NCI-H2107 (cell line): ENCODE data around the gene ZBTB20.
A peak's percentile ranks its signal among the peaks of the same experiment; 100 is the strongest.

Experiments
- DNase-seq: peaks from one replicate; lab custom pipeline; 2025; lab: John Stamatoyannopoulos, UW

Gene ZBTB20

GRCh38 chr3:115089481-115089880 lies 57.6 kb downstream of the ZBTB20 start:
- no peak for DNase-seq

- no peak for DNase-seq
Observed at GRCh38 chr3:115087512-115087911, 59.6 kb downstream of the ZBTB20 start.

- DNase-seq: no peak
Observed at GRCh38 chr3:115086344-115086743, 60.7 kb downstream of the ZBTB20 start.

- DNase-seq: no peak
Observed at GRCh38 chr3:115085197-115085865, 61.8 kb downstream of the ZBTB20 start.

- no peak for DNase-seq
Observed at GRCh38 chr3:115084686-115085085, 62.4 kb downstream of the ZBTB20 start.

- no peak for DNase-seq
Observed at GRCh38 chr3:115082260-115082659, 64.8 kb downstream of the ZBTB20 start.

GRCh38 chr3:115081444-115081843 lies 65.6 kb downstream of the ZBTB20 start:
- DNase-seq: no peak

- no peak for DNase-seq
Observed at GRCh38 chr3:115077501-115078250, 69.4 kb downstream of the ZBTB20 start.

GRCh38 chr3:115074502-115074901 lies 72.6 kb downstream of the ZBTB20 start:
- DNase-seq: no peak

- no peak for DNase-seq
Observed at GRCh38 chr3:115072265-115073021, 74.6 kb downstream of the ZBTB20 start.

- no peak for DNase-seq
Observed at GRCh38 chr3:115071601-115072000, 75.5 kb downstream of the ZBTB20 start.

- DNase-seq: no peak
Observed at GRCh38 chr3:115071166-115071565, 75.9 kb downstream of the ZBTB20 start.

GRCh38 chr3:115068799-115069198 lies 78.3 kb downstream of the ZBTB20 start:
- no peak for DNase-seq

GRCh38 chr3:115062412-115062956 lies 84.6 kb downstream of the ZBTB20 start:
- no peak for DNase-seq

- DNase-seq: no peak
Observed at GRCh38 chr3:115062009-115062408, 85.1 kb downstream of the ZBTB20 start.

- no peak for DNase-seq
Observed at GRCh38 chr3:115052906-115053305, 94.2 kb downstream of the ZBTB20 start.

- DNase-seq: no peak
Observed at GRCh38 chr3:115042351-115042750, 104.7 kb downstream of the ZBTB20 start.

- peak; percentile 3 for DNase-seq
Observed at GRCh38 chr3:115040673-115041286, 106.3 kb downstream of the ZBTB20 start.

GRCh38 chr3:115040246-115040645 lies 106.8 kb downstream of the ZBTB20 start:
- DNase-seq: no peak

GRCh38 chr3:115038817-115039216 lies 108.3 kb downstream of the ZBTB20 start:
- DNase-seq: no peak

GRCh38 chr3:115022835-115023398 lies 124.2 kb downstream of the ZBTB20 start:
- DNase-seq: no peak

- DNase-seq: no peak
Observed at GRCh38 chr3:115022199-115022598, 124.9 kb downstream of the ZBTB20 start.
